GM21717 (cell line): ENCODE data around the gene DNAJC17.

Experiments
- ATAC-seq: cut with Tn5 transposase; IDR thresholded peaks from one replicate; pipeline ENCODE4 v1.9.1; 2021; ENCODE audit warnings: mild to moderate bottlenecking, moderate library complexity; ENCODE audit not compliant: unreplicated experiment

The DNAJC17 gene

GRCh38 chr15:40807028-40807887 is at the start of gene DNAJC17, which contains the start of gene ZFYVE19:
TSS of gene DNAJC17 (minus strand) at chr15:40807473. CDS start at chr15:40807446, 27 bp downstream.
TSS of gene ZFYVE19 (plus strand) at chr15:40807089. CDS start at chr15:40807590, 501 bp downstream.
- ATAC-seq = peak; percentile 87

GRCh38 chr15:40856746-40857145 is 49.5 kb upstream of the DNAJC17 start:
- ATAC-seq = no peak

- ATAC-seq = no peak
Measured at GRCh38 chr15:40855706-40856234, 48.5 kb upstream of the DNAJC17 start.

GRCh38 chr15:40854161-40854560 is 46.9 kb upstream of the DNAJC17 start:
- no peak for ATAC-seq

GRCh38 chr15:40853241-40853890 is 46.1 kb upstream of the DNAJC17 start:
- no peak for ATAC-seq

- no peak for ATAC-seq
Measured at GRCh38 chr15:40852529-40852928, 45.3 kb upstream of the DNAJC17 start.

- no peak for ATAC-seq
Measured at GRCh38 chr15:40850576-40851112, 43.4 kb upstream of the DNAJC17 start.

- peak; percentile 71 for ATAC-seq
Measured at GRCh38 chr15:40847223-40847961, 40.1 kb upstream of the DNAJC17 start.

- no peak for ATAC-seq
Measured at GRCh38 chr15:40846841-40847222, 39.6 kb upstream of the DNAJC17 start.

GRCh38 chr15:40845511-40846284 is 38.4 kb upstream of the DNAJC17 start:
- no peak for ATAC-seq

GRCh38 chr15:40845036-40845435 is 37.8 kb upstream of the DNAJC17 start:
- no peak for ATAC-seq

GRCh38 chr15:40844696-40845030 is 37.4 kb upstream of the DNAJC17 start:
- no peak for ATAC-seq

GRCh38 chr15:40843885-40844695 is 36.8 kb upstream of the DNAJC17 start, which contains the start of gene SPINT1:
TSS of gene SPINT1 (plus strand) at chr15:40844048. CDS start at chr15:40844555, 507 bp downstream.
- ATAC-seq = no peak

- no peak for ATAC-seq
Measured at GRCh38 chr15:40843261-40843884, 36.1 kb upstream of the DNAJC17 start.

GRCh38 chr15:40841741-40842140 is 34.5 kb upstream of the DNAJC17 start:
- no peak for ATAC-seq

GRCh38 chr15:40838756-40839155 is 31.5 kb upstream of the DNAJC17 start:
- ATAC-seq = no peak

- ATAC-seq = no peak
Measured at GRCh38 chr15:40836020-40836419, 28.7 kb upstream of the DNAJC17 start.

GRCh38 chr15:40832903-40833302 is 25.6 kb upstream of the DNAJC17 start:
- ATAC-seq = no peak

- ATAC-seq = no peak
Measured at GRCh38 chr15:40831861-40832260, 24.6 kb upstream of the DNAJC17 start.
